Jurkat, Clone E6-1 (cell line): Measurements from ENCODE around the gene WHAMM.
"Not testable (repeated sequence)": the region's sequence is repeated elsewhere in the genome, so short reads cannot be mapped to it uniquely, and the experiment has no call there.

Experiments
- DNase-seq: peaks from one replicate; pipeline ENCODE4 v3.0.0-alpha.2; 2011; ENCODE audit warnings: low read depth, low spot score
- H3K4me3 ChIP-seq: 2 replicates; pipeline ENCODE4 v1.5.1; 2011; ENCODE audit warnings: mild to moderate bottlenecking, low read length, control low read depth, moderate library complexity

WHAMM gene

DNA sequence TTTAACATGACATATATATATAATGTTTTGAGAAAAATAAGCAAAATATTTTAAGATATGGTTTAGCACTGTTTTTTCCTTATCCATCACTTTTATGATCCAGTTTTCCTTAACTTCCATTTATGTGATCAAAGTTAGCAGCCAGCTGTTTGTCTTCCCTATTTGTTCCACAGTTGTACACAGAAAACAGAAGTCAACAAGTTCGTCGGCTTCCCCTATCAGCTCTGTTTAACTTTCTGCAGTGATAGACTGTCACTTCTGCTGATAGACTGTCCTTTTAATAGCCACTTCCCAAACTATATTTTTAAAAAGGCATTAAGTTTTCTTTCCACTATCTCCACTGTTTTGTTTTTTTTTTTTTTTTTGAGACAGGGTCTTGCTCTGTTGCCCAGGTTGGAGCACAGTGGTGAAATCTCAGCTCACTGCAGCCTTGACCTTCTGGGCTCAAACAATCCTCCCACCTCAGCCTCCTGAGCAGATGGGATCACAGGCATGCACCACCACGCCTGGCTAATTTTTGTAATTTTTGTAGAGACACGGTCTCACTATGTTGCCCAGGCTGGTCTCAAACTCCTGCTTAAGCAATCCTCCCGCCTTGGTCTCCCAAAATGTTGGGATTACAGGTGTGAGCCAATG lies 10.8 kb upstream of the WHAMM start:
- no peak overlapping the region for H3K4me3 ChIP-seq
- no peak for DNase-seq

DNA sequence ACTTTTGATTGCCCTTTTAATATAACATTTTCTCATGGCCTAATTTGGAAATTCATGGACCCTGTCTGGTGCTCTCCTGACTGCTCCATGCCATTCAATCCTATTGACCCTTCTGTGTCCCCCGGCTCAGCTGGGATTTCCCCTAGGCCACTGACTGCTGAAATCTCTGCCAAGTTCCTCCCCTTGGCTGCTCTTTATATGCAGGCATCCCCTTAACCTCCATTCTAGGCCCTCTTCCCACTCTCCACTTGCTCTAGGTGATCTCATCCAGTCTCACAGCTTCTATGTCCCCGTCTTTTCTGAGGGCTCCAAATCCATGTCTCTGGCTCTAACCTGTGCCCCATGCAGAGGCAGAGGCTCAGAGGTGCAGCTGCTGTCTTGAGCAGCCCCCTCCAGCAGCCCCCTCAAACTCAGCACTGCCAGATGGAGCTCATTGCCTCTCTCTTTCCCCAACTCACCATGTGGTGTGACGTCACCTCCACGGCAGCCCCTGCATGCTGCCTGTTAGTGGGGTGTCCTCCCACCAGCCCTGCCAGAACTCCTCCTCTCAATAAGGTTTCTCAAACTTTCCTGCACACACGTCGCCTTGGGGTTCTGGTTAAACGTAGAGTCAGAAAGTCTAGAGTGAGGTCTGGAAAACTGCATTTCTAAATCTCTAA lies 10.1 kb upstream of the WHAMM start:
- no peak for DNase-seq

DNA sequence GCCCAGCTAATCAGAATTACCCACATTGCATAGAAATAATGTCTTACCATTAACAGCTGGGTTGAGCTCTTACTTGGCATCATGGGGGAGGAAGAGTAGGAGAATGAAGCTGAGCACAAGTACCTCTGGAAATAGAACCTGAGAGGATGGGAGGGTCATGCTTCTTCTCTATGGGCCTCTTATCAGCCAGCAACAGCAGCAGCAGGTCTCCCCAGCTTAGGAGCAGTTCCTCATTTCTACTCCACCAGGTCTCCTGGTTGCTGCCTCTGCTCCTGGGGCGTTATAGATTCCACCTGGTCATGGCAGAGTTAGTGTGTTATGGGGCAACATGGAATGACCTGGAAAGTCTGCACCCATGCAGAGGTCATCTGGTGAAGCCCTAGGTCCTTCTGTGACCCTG lies 6.9 kb upstream of the WHAMM start:
- H3K4me3 ChIP-seq, result no peak overlapping the region
- DNase-seq, result no peak

More for the DNA sequence above, 10.1 kb upstream of the WHAMM start:
- H3K4me3 ChIP-seq, result no peak overlapping the region

DNA sequence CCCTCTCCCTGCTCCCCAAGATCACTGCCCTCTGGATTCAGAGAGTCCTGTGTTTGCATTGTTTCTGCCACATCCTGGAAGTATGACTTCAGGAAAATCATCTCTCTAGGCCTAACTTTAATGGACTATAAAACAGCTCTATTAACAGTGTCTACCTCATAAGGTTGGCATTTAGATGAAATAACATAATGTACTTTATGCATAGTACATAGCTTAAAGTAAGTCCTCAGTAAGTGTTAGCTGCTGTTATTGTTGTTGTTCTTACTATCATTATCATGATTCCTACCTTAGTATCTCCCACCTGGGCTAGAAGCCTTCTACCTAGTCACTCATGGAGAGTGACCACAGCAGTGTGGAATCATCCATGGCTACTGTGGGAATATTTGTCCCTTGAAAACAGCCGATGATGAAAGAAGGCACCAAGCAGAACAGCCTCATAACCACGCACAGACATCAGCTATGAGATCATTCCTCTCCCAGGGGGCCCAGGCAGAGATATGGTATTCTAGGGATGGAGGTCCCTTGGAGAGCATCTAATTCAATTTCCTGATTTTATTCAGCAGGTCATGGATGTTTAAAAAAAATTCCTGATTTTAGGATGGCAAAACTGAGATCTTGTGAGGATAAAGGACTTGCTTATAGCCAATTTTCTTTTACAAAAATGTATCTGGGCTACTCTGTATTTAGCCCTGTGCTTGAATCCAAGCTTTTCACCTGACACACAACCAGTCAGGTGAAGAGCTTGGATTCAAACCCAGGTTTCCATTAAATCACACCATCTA lies 5.4 kb upstream of the WHAMM start:
- H3K4me3 ChIP-seq, result no peak overlapping the region
- no peak for DNase-seq

DNA sequence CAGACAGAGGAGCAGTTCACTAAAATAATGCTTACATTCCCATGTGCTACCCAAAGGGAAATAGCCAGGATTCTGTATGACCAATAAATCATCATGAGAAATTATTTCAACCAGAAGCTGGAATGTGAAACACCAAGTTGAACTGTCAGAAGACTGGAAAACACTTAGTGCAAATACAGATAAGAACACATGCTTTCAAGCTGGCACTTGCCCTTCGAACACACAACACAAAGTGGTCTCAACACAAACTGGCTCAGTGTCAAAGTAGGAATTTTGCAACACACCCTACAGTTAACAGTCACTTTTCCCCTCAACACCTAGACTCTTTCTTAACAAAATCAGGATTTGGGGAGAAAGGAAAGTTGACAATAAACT lies 4.9 kb upstream of the WHAMM start:
- no peak overlapping the region for H3K4me3 ChIP-seq
- no peak for DNase-seq

DNA sequence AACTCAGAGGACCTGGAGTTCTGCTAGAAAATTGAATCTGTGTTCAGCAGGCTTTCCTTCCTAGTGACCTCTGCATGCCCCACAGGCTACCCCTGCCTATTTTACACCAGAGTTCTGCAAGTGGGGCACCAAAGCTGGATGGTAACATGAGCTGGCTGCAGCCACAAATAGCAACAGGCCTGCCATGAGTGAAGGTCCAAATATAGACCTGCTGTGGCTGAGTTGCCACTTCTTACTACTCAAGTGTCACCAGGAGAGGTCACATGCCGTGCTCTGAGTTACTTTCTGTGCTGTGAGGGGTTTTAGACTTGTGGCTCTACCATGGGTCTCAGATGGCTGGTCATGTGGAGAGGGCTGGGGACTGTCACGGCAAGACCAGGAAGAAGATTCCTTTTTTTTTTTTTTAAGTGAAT lies 3.4 kb upstream of the WHAMM start, which contains the start of gene FSD2:
FSD2 (minus strand) TSS at position 76 of the 413 bp plus-strand sequence. CDS start 18,679 bp downstream, outside the sequence.
- DNase-seq, result no peak

DNA sequence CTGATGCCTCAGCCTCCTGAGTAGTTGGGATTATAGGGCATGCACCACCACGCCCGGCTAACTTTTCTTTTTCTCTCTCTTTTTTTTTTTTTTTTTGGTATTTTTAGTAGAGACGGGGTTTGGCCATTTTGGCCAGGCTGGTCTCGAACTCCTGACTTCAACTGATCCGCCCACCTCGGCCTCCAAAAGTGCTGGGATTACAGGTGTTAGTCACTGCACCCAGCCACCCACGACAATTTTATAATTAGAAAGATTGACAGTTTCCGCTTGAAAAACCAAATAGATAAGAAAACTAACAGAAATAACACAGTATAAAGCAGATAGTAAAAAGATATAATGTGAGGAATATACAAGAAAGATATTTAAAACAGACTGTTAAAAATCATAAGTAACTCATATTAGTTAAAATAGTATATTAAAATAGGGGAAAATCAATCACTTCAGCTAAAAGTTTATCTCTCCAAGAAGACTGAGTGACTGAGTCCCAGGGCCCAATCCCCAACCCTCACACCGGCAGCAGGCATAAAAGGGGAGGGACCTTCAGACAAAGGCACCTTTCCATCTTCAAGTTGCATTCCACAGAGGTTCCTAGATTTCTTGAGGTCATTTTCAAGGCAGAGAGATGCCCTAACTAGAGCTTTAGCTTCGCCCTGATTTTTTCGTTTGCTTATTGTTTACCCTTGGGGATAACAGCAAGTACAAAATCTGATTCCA lies 1.4 kb upstream of the WHAMM start:
- no peak overlapping the region for H3K4me3 ChIP-seq
- no peak for DNase-seq

More for the DNA sequence above, 3.4 kb upstream of the WHAMM start, which contains the start of gene FSD2:
- no peak within 1 kb of the TSS for H3K4me3 ChIP-seq

DNA sequence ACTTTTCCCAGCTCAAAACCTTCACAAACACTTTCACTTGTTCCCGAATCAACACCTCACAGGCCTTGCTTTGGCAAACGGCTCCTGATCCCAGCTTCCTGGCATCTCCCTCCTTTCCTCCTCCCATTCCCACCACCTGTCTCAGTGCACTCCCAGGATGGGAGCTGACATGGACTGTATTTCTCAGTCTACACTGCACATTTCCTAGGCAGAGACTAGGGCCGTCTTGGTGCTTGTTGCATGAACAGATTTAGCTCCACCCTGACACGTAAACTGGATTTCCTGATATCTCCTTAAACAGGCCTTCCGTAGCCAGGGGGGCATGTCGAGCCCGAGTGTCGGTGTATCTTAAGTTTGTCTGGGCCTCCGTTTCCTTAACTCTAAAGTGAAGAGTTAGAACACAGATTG lies 790 bp upstream of the WHAMM start:
- DNase-seq, result no peak
- peak overlapping the region; percentile 79; the same call in 1 of the 2 replicates for H3K4me3 ChIP-seq

DNA sequence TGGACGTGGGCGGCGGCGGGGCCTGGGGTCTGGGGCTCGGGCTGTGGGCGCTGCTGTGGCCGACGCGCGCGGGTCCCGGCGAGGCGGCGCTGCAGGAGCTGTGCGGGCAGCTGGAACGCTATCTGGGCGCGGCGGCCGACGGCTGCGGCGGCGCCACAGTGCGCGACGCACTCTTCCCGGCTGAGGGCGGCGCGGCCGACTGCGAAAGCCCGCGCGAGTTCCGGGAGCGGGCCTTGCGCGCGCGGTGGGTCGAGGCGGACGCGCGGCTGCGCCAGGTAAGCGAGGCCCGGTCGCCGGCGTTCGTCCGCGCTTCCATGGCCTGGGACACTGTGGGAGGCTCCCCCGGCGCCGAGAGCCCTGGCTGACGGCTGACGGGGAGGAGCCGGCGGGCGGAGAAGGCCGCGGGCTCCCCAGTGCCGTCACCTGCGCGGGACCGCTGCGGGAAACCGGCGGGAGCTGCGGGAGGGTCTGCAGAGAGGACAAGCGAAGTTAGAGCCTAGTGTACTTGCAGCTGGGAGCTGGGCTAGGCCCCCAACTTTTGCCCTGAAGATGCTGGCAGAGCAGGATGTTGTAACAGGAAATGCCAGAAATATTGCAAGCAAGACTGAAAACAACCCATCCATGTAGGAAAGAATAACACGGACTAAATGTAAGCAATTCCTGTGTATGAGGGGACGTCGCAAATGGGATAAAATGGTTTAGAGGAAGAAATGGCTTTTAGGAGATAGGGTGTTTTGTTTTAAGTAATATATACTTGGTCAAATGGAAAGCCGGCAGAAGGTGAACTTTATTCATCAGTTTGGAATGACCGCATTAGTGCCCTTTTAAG lies 847 bp downstream of the WHAMM start:
- peak overlapping the region; percentile 79 for H3K4me3 ChIP-seq
- DNase-seq, result no peak

DNA sequence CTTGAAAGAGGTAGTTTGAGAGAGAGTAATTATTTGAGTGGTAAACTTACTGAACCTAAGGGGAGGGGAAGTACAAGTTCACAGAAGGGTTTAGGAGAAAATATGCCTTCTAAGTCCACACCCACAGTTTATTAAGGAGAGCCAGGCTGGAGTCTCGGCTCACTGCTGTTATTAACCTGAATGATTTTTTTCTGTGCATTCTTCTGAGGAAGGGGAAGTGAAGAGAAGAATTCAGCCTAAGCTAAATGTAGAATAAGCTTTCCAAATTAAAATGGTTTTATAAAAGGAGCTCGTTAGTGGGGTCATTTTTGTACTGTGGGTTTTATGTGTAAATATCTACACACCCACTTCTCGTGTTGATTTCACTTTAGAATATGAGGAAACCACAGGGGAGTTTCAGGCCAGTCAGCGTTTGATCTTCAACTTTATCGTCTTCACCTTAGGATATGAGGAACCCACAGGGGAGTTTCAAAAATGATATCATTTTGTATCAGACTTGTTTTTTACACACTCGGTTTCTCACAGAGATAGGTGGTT lies 1.5 kb downstream of the WHAMM start:
- DNase-seq, result peak; percentile 33
- H3K4me3 ChIP-seq, result peak overlapping the region; percentile 79

DNA sequence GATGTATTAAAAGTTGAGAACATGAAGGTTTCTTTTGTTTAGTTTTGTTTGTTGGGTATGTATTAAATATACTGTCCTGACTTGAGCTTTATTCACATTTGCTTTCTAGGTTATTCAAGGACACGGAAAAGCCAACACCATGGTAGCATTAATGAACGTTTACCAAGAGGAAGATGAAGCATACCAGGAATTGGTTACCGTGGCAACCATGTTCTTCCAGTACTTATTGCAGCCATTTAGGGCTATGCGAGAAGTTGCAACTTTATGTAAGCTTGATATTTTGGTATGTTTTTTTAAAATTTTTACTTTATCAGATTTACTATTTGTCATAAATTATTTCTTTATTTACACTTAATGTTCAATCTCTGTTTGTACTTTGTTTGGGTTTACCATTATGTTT lies 3.6 kb downstream of the WHAMM start:
- DNase-seq, result no peak
- H3K4me3 ChIP-seq, result no peak overlapping the region

DNA sequence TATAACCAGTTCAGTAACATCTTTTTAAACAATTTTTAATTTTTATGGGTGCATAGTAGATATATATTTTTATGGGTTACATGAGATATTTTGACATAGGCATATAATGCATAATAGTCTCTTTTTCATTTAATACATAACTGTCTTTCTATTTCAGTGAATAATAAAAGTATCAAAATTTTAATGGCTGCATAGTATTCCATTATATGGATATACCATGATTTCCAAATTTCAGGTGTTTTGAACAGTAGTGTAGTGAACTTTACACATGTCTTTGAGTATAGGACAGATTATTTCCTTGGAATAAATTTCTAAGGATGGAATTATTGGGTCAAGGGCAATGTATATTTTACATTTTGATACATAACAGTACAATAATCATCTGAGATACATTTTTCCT lies 10.7 kb downstream of the WHAMM start:
- DNase-seq, result no peak
- H3K4me3 ChIP-seq, result no peak overlapping the region

DNA sequence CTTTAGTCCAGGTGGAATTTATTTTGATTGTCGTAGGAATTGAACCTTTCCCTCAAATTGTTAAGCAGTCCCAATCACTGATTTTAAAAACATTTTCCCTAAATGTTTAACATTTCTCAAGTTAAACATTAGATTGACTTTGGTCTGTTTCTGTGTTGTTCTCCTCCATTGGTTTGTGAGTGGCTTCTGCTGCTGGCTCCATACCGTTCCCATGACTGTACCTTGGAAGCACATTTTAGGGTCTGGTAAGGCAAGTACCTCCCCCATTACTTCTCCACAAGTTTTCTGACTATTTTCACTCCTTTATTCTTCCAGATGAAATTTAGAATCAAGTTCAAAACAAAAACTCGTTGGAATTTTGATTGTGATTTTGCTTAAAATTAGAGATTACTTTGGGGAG lies 12.0 kb downstream of the WHAMM start:
- not testable (repeated sequence) for DNase-seq, H3K4me3 ChIP-seq

DNA sequence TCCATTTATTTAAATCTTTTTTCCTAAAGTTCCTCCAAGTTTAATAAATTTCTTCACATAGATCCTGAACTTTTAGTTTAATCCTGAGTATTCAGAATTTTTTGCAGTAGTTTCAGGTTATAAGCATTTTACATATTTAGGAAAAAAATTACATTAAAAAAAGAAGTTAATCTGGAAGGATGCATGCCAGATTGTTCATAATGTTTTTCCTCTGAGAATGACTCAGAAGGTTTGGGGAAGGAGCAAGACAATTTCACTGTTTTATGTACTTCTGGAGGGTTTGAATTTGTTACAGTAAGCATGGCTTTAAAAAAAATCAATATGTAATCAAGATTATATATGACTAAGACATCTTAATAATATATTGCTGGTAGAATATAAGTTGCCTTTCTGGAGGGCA lies 12.4 kb downstream of the WHAMM start:
- DNase-seq, H3K4me3 ChIP-seq: not testable (repeated sequence)

DNA sequence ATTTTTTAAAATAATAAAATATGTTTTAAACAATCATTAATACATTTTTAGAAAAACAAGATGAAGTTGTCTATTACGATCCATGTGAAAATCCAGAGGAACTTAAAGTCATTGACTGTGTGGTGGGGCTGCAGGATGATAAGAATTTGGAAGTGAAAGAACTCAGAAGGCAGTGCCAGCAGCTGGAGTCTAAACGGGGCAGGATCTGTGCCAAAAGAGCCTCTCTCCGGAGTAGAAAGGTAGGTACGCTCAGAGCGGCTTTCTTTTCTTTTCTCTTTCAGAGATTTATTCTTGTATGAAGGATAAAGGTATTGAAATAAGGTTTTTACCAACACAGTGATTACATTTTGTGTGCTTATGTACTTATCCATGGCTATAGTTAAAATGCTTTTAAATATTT lies 13.6 kb downstream of the WHAMM start:
- no peak for DNase-seq
- no peak overlapping the region for H3K4me3 ChIP-seq

DNA sequence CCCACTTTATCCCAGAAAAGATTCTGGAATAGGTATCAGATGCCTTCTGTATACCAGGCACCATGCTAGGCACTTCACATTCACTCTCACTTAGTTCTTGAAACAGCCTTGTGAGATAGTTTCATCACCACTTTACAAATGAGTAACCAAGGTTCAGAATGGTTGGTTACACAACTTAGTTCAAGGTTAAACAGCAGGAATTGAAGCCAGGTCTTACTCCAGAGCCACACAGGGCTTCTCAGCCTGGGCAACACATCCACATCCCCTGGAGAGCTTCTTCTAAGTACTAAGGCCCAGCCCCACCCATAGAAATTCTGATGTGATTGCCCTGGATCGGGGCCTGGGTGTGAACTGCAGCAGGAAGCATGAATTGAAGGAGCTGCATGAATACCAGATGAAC lies 18.6 kb downstream of the WHAMM start:
- H3K4me3 ChIP-seq, result no peak overlapping the region
- DNase-seq, result no peak

DNA sequence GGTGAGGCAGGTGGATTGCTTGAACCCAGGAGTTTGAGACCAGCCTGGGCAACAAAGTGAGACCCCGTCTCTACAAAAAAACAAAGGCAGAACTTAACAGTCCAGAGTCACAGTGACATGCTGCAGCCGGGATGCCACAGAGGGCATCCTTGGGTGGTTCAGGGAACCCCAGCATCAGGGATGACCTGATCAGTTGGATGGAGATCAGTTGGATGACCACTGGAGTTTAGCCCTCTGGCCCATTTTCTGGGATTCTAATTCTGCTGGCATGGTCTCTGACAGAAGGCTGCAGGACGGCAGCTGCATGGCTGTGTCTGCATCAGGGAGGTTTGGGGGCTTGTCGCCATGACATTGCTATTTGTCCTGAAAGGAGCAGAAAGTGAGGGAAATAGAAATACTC lies 19.8 kb downstream of the WHAMM start:
- H3K4me3 ChIP-seq, result no peak overlapping the region
- DNase-seq, result no peak

DNA sequence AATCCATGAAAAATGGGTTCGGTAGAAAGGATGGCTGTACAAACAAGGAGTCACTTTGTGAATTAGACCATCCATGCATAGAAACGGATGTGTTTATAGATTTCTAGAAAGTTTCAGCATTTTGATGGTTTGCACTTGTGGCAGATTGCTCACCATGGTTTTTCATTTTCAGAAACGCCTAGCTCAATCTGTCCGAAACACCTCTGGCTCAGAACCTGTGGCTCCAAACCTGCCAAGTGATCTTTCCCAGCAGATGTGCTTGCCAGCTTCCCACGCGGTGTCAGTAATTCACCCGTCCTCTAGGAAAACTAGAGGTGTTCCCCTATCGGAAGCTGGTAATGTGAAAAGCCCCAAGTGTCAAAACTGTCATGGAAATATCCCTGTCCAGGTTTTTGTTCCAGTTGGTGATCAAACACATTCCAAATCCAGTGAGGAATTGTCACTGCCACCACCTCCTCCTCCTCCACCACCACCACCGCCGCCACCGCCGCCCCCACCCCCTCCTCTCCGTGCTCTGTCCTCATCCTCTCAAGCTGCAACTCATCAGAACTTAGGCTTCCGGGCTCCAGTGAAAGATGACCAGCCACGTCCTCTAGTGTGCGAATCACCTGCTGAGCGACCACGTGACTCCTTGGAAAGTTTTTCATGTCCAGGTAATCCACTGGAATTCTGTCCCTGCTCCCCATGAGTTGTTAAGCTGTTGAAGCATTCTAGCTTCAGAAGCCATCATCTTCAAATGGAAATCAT lies 21.2 kb downstream of the WHAMM start:
- DNase-seq, result no peak

More for the DNA sequence above, 21.2 kb downstream of the WHAMM start:
- H3K4me3 ChIP-seq, result no peak overlapping the region
